Measurements from ENCODE around the gene CCDC6. TPM values are rescaled to one million over a fixed set of nuclear protein-coding genes. Genes with fewer than 3 reads are reported as not detected.

Gene CCDC6
- total RNA-seq, 1 experiment from 2014 or later = 54.9 TPM

DNA sequence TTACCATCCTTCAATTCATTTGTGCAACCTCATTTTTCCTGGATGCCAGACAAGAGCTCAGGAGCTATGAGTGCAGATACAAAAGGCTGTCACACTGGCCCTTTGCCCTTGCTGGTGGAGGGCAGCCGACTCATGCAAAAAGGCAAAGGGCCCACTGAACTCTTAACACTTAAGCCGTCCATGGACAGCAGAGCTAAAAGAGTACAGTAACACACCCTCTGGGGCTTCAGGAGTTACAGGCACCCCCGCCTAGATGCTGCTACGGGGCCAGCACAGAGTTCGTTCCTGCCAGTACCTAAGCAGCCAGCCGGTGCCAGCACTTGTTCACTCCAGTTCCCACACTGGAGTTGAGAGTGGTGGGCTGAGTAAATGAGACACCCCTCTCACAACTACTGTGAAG, 83.2 kb downstream of the CCDC6 start:
- POLR2A ChIA-PET = no interaction called here
- H3K27me3 ChIP-seq (ENCODE audit: insufficient read depth, low read length) = no peaks in the 10 kb centered on the region
- intact Hi-C loops (cut with micrococcal nuclease) = no loop called here

DNA sequence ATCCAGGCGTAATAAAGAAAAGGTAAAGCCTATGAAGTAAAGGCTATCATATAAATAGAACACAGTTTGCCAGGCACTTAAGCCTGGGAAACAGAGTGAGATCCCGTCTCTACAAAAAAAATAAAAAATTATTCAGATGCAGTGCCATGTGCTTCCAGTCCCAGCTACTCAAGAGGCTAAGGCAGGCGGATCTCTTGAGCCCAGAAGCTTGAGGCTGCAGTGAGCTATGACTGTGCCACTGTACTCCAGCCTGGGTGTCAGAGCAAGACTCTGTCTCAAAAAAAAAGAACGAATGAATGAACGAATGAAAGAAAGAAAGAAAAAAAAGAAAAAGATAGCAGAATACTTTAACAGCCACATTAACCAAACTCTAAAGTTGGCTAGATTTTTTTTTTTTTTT, 85.9 kb downstream of the CCDC6 start:
- Histone ChIP-seq H3K27me3 (ENCODE audit: insufficient read depth, low read length) (no peaks in the 10 kb centered on the region), H3K27ac (ENCODE audit: low read depth, low read length) (no peak overlapping the region), H3K9me2 (ENCODE audit: insufficient read depth) (no peaks in the 10 kb centered on the region), H3K4me2 (ENCODE audit: low read length) (no peak overlapping the region), H3K36me3 (ENCODE audit: control insufficient read depth in 1 of 2, insufficient read depth in 2 of 2, low read length in 2 of 2) (no peaks in the 10 kb centered on the region), H3K9me3 (ENCODE audit: control insufficient read depth in 1 of 2, insufficient read depth in 1 of 2, low read depth in 1 of 2, low read length in 2 of 2) (no peaks in the 10 kb centered on the region), H3K4me3 (replicated peaks in 1 of 2; ENCODE audit: low read depth in 1 of 2, low read length in 2 of 2) (no peak overlapping the region), H3K79me2 (ENCODE audit: insufficient read depth, low read length) (peaks cover 12% of the 10 kb centered on the region), H3K9ac (ENCODE audit: low read length) (no peak overlapping the region), H3K4me1 (ENCODE audit: control insufficient read depth in 1 of 2, insufficient read depth in 2 of 2, low read length in 2 of 2) (no peaks in the 10 kb centered on the region), H2AFZ (ENCODE audit: low read depth, low read length, poor library complexity, severe bottlenecking) (no peak overlapping the region), H4K20me1 (ENCODE audit: insufficient read depth) (peaks cover 4% of the 10 kb centered on the region; the same call in 1 of the 2 replicates)
- ATAC-seq = no peak
- BruUV-seq (replicated peaks) = no TSS peak
- POLR2A ChIA-PET = no interaction called here
- intact Hi-C loops (cut with micrococcal nuclease) = no loop called here
- DNase-seq (ENCODE audit: low read depth, low spot score) = no peak
- CTCF ChIA-PET = interaction anchor here (2.0 kb wide), 1 partner anchor 10 kb away, joined by 5 read pairs; no protein-coding TSS in a partner anchor
- RAD21 ChIA-PET (ENCODE audit: low non-redundant PET in 1 of 2, low total read pairs in 2 of 2, uncharacterized antibody in 2 of 2, unreplicated experiment in 2 of 2) = no interaction called here
- TF ChIP-seq, protein P1, sequence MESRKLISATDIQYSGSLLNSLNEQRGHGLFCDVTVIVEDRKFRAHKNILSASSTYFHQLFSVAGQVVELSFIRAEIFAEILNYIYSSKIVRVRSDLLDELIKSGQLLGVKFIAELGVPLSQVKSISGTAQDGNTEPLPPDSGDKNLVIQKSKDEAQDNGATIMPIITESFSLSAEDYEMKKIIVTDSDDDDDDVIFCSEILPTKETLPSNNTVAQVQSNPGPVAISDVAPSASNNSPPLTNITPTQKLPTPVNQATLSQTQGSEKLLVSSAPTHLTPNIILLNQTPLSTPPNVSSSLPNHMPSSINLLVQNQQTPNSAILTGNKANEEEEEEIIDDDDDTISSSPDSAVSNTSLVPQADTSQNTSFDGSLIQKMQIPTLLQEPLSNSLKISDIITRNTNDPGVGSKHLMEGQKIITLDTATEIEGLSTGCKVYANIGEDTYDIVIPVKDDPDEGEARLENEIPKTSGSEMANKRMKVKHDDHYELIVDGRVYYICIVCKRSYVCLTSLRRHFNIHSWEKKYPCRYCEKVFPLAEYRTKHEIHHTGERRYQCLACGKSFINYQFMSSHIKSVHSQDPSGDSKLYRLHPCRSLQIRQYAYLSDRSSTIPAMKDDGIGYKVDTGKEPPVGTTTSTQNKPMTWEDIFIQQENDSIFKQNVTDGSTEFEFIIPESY (IDR thresholded peaks at IDR 0.05; ENCODE audit: extremely low read depth, insufficient replicate concordance, low read length) = no peak
- TF ChIP-seq, protein P2, sequence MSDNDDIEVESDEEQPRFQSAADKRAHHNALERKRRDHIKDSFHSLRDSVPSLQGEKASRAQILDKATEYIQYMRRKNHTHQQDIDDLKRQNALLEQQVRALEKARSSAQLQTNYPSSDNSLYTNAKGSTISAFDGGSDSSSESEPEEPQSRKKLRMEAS (IDR thresholded peaks at IDR 0.05) = no peak
- TF ChIP-seq POLR2A (IDR thresholded peaks at IDR 0.05; ENCODE audit: borderline replicate concordance, extremely low read depth, insufficient read depth, insufficient read length) = no peak
- TF ChIP-seq YY1 (IDR thresholded peaks at IDR 0.05; ENCODE audit: extremely low read depth, insufficient replicate concordance, low read depth, low read length) = no peak
- TF ChIP-seq, protein P3, sequence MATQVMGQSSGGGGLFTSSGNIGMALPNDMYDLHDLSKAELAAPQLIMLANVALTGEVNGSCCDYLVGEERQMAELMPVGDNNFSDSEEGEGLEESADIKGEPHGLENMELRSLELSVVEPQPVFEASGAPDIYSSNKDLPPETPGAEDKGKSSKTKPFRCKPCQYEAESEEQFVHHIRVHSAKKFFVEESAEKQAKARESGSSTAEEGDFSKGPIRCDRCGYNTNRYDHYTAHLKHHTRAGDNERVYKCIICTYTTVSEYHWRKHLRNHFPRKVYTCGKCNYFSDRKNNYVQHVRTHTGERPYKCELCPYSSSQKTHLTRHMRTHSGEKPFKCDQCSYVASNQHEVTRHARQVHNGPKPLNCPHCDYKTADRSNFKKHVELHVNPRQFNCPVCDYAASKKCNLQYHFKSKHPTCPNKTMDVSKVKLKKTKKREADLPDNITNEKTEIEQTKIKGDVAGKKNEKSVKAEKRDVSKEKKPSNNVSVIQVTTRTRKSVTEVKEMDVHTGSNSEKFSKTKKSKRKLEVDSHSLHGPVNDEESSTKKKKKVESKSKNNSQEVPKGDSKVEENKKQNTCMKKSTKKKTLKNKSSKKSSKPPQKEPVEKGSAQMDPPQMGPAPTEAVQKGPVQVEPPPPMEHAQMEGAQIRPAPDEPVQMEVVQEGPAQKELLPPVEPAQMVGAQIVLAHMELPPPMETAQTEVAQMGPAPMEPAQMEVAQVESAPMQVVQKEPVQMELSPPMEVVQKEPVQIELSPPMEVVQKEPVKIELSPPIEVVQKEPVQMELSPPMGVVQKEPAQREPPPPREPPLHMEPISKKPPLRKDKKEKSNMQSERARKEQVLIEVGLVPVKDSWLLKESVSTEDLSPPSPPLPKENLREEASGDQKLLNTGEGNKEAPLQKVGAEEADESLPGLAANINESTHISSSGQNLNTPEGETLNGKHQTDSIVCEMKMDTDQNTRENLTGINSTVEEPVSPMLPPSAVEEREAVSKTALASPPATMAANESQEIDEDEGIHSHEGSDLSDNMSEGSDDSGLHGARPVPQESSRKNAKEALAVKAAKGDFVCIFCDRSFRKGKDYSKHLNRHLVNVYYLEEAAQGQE (IDR thresholded peaks at IDR 0.05; ENCODE audit: low read depth) = no peak
- no peak for TF ChIP-seq ZFX (IDR thresholded peaks at IDR 0.05)
- TF ChIP-seq FOSL1 (IDR thresholded peaks at IDR 0.05; ENCODE audit: low read depth) = no peak

More for the DNA sequence above, 83.2 kb downstream of the CCDC6 start:
- ChIA-PET RAD21 (ENCODE audit: low non-redundant PET in 1 of 2, low total read pairs in 2 of 2, uncharacterized antibody in 2 of 2, unreplicated experiment in 2 of 2) (no interaction called here), CTCF (interaction anchor here (2.0 kb wide), 1 partner anchor 8 kb away, joined by 9 read pairs; no protein-coding TSS in a partner anchor)
- H2AFZ ChIP-seq (ENCODE audit: low read depth, low read length, poor library complexity, severe bottlenecking) = no peak overlapping the region
- no peaks in the 10 kb centered on the region; the same call in 1 of the 2 replicates for H4K20me1 ChIP-seq (ENCODE audit: insufficient read depth)
- no peak overlapping the region for H3K4me2 ChIP-seq (ENCODE audit: low read length)
- H3K9me3 ChIP-seq (ENCODE audit: control insufficient read depth in 1 of 2, insufficient read depth in 1 of 2, low read depth in 1 of 2, low read length in 2 of 2) = no peaks in the 10 kb centered on the region
- H3K9me2 ChIP-seq (ENCODE audit: insufficient read depth) = no peaks in the 10 kb centered on the region
- H3K4me1 ChIP-seq (ENCODE audit: control insufficient read depth in 1 of 2, insufficient read depth in 2 of 2, low read length in 2 of 2) = no peaks in the 10 kb centered on the region
- no TSS peak for BruUV-seq (replicated peaks)
- TF ChIP-seq, protein P4, sequence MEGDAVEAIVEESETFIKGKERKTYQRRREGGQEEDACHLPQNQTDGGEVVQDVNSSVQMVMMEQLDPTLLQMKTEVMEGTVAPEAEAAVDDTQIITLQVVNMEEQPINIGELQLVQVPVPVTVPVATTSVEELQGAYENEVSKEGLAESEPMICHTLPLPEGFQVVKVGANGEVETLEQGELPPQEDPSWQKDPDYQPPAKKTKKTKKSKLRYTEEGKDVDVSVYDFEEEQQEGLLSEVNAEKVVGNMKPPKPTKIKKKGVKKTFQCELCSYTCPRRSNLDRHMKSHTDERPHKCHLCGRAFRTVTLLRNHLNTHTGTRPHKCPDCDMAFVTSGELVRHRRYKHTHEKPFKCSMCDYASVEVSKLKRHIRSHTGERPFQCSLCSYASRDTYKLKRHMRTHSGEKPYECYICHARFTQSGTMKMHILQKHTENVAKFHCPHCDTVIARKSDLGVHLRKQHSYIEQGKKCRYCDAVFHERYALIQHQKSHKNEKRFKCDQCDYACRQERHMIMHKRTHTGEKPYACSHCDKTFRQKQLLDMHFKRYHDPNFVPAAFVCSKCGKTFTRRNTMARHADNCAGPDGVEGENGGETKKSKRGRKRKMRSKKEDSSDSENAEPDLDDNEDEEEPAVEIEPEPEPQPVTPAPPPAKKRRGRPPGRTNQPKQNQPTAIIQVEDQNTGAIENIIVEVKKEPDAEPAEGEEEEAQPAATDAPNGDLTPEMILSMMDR (IDR thresholded peaks at IDR 0.05 in 2 of 3, conservative IDR thresholded peaks at IDR 0.05 in 1 of 3; ENCODE audit: borderline replicate concordance in 1 of 3, insufficient read depth in 1 of 3, low read depth in 2 of 3, low read length in 2 of 3) = no peak
- TF ChIP-seq, protein P5, sequence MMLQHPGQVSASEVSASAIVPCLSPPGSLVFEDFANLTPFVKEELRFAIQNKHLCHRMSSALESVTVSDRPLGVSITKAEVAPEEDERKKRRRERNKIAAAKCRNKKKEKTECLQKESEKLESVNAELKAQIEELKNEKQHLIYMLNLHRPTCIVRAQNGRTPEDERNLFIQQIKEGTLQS (IDR thresholded peaks at IDR 0.05) = no peak
- TF ChIP-seq CBX3 (IDR thresholded peaks at IDR 0.05; ENCODE audit: low read depth) = no peak
- TF ChIP-seq JUND (IDR thresholded peaks at IDR 0.05) = no peak
- H3K27ac ChIP-seq (ENCODE audit: low read depth, low read length) = no peak overlapping the region
- no peak for DNase-seq (ENCODE audit: low read depth, low spot score)
- no peak for ATAC-seq
- no peak overlapping the region for H3K9ac ChIP-seq (ENCODE audit: low read length)
- H3K79me2 ChIP-seq (ENCODE audit: insufficient read depth, low read length) = peaks cover 30% of the 10 kb centered on the region
- no peaks in the 10 kb centered on the region for H3K36me3 ChIP-seq (ENCODE audit: control insufficient read depth in 1 of 2, insufficient read depth in 2 of 2, low read length in 2 of 2)
- H3K4me3 ChIP-seq (replicated peaks in 1 of 2; ENCODE audit: low read depth in 1 of 2, low read length in 2 of 2) = no peak overlapping the region
